HL-60 (cell line): ENCODE results near the gene NDUFAF7.

Experiments used
- CTCF ChIP-seq: IDR thresholded peaks from one replicate; pipeline ENCODE4 v1.5.1; 2011; ENCODE audit warnings: low read length, control low read depth, inconsistent platforms; ENCODE audit not compliant: insufficient read depth
- GABPA ChIP-seq: IDR thresholded peaks from 2 replicates; pipeline ENCODE4 v1.6.1; 2012; ENCODE audit warnings: low read depth
- POLR2AphosphoS5 ChIP-seq: IDR thresholded peaks from 2 replicates; pipeline ENCODE4 v1.6.1; 2012; ENCODE audit warnings: low read depth
- SPI1 ChIP-seq: IDR thresholded peaks from 2 replicates; pipeline ENCODE4 v1.6.1; 2012; ENCODE audit warnings: low read depth, mild to moderate bottlenecking, borderline replicate concordance

- no peak for TF ChIP-seq CTCF
- no peak for TF ChIP-seq POLR2AphosphoS5
- TF ChIP-seq GABPA = no peak
- no peak for TF ChIP-seq SPI1
These were observed 49.5 kb upstream of the NDUFAF7 start for GRCh38 chr2:37181726-37182684.
